Activated B cell treated with CpG ODN at 0.5 μM for 24 hours (primary cell): Measurements from ENCODE around the gene ASB3. TPM values are rescaled to one million over a fixed set of nuclear protein-coding genes. Genes with fewer than 3 reads are reported as not detected.

Source experiments
- ATAC-seq: fragments of 200-7000 bp; cut with Tn5 transposase; one replicate; pipeline ENCODE4 v1.10.0; 2021; ENCODE audit warnings: low read depth, mild to moderate bottlenecking, moderate library complexity
- CTCF ChIA-PET: fragments of 350-600 bp; sonication (Branson Sonifier 250); formaldehyde crosslinking; loops from one replicate; lab custom pipeline; 2021; ENCODE audit warnings: antibody characterized with exemption; lab: Charles Lee
- POLR2A ChIA-PET: fragments of 350-600 bp; sonication (Branson Sonifier 250); formaldehyde crosslinking; loops from one replicate; lab custom pipeline; 2021; ENCODE audit warnings: antibody characterized with exemption; lab: Charles Lee
- DNase-seq: peaks from one replicate; pipeline ENCODE4 v3.0.0; 2022
- H3K27ac Mint-ChIP-seq: one replicate; pipeline ENCODE4 v1.8.0; 2020; ENCODE audit warnings: mixed read lengths
- H3K27me3 Mint-ChIP-seq: one replicate; pipeline ENCODE4 v1.8.0; 2021; ENCODE audit warnings: mixed read lengths
- H3K36me3 Mint-ChIP-seq: one replicate; pipeline ENCODE4 v1.8.0; 2021; ENCODE audit warnings: low read depth, mixed read lengths
- H3K4me1 Mint-ChIP-seq: one replicate; pipeline ENCODE4 v1.8.0; 2021; ENCODE audit warnings: mixed read lengths
- H3K4me3 Mint-ChIP-seq: one replicate; pipeline ENCODE4 v1.8.0; 2020; ENCODE audit warnings: mild to moderate bottlenecking, mixed read lengths
- H3K9me3 Mint-ChIP-seq: one replicate; pipeline ENCODE4 v1.8.0; 2020; ENCODE audit warnings: mixed read lengths
- intact Hi-C: fragments of 100-400 bp; cut with micrococcal nuclease; formaldehyde crosslinking; loops from one replicate; pipeline ENCODE4 v1.15.1; 2024
- total RNA-seq: library from RNA; stranded (reverse); gene quantifications from 2 replicates; pipeline ENCODE4 v1.2.3, GENCODE V29; 2022
- TF ChIP-seq, protein P1 (sequence below): fragments of 200-600 bp; IDR thresholded peaks from one replicate; pipeline ENCODE4 v1.8.0; 2022; ENCODE audit warnings: antibody characterized with exemption, mild to moderate bottlenecking

The ASB3 gene
- total RNA-seq, 1 donor from 2014 or later = 22.8 TPM

- DNase-seq (no peak), ATAC-seq (peak; percentile 18)
- H3K27me3 Mint-ChIP-seq = no peaks in the 10 kb centered on the region
- intact Hi-C loops = loop anchor here (1.0 to 5.0 kb wide), 6 partner anchors 8 to 1906 kb away; partner anchors contain the start of genes ACYP2, CFAP36, CLHC1 and PNPT1
- H3K9me3 Mint-ChIP-seq = no peaks in the 10 kb centered on the region
- peak overlapping the region; percentile 91 for H3K4me3 Mint-ChIP-seq
- ChIA-PET CTCF (no interaction called here), POLR2A (interaction anchor here (0.9 to 4.0 kb wide), 4 partner anchors 11 to 330 kb away, joined by 3 to 81 read pairs (median 3); partner anchors contain the start of gene CHAC2)
- TF ChIP-seq, protein P1, sequence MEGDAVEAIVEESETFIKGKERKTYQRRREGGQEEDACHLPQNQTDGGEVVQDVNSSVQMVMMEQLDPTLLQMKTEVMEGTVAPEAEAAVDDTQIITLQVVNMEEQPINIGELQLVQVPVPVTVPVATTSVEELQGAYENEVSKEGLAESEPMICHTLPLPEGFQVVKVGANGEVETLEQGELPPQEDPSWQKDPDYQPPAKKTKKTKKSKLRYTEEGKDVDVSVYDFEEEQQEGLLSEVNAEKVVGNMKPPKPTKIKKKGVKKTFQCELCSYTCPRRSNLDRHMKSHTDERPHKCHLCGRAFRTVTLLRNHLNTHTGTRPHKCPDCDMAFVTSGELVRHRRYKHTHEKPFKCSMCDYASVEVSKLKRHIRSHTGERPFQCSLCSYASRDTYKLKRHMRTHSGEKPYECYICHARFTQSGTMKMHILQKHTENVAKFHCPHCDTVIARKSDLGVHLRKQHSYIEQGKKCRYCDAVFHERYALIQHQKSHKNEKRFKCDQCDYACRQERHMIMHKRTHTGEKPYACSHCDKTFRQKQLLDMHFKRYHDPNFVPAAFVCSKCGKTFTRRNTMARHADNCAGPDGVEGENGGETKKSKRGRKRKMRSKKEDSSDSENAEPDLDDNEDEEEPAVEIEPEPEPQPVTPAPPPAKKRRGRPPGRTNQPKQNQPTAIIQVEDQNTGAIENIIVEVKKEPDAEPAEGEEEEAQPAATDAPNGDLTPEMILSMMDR = no peak
- peaks cover 25% of the 10 kb centered on the region for H3K36me3 Mint-ChIP-seq
- peaks cover 50% of the 10 kb centered on the region for H3K4me1 Mint-ChIP-seq
- H3K27ac Mint-ChIP-seq = peak overlapping the region; percentile 94
Measured at GRCh38 chr2:53786352-53786704, 425 bp downstream of the ASB3 start.

DNA sequence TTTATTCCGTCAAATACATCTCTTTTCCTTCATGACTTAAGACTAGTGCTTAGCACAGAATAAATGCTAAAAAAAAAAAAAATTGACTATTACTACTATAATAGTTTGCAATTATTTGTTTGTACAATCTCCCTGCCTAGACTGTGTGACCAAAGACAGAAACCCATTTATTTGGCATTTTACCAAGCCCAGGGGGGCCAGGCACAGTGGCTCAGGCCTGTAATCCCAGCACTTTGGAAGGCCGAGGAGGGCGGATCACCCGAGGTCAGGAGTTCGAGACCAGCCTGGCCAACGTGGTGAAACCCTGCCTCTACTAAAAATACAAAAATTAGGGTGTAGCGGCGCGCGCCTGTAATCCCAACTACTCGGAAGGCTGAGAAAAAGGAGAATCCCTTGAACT is 1.4 kb downstream of the ASB3 start:
- no peak for DNase-seq
- intact Hi-C loops = loop anchor here (5.0 kb wide), 3 partner anchors 1447 to 1907 kb away; partner anchors contain the start of genes CFAP36, CLHC1, PNPT1 and RPS27A
- Mint-ChIP-seq H3K4me3 (peak overlapping the region; percentile 91), H3K27me3 (no peaks in the 10 kb centered on the region), H3K9me3 (no peaks in the 10 kb centered on the region), H3K4me1 (peaks cover 45% of the 10 kb centered on the region), H3K27ac (peak overlapping the region; percentile 12), H3K36me3 (peaks cover 27% of the 10 kb centered on the region)
- CTCF ChIA-PET = no interaction called here
- no peak for ATAC-seq
- TF ChIP-seq, protein P1 = no peak
- POLR2A ChIA-PET = interaction anchor here (4.0 kb wide), 1 partner anchor 16 kb away, joined by 81 read pairs; the partner anchor contains the start of gene CHAC2

DNA sequence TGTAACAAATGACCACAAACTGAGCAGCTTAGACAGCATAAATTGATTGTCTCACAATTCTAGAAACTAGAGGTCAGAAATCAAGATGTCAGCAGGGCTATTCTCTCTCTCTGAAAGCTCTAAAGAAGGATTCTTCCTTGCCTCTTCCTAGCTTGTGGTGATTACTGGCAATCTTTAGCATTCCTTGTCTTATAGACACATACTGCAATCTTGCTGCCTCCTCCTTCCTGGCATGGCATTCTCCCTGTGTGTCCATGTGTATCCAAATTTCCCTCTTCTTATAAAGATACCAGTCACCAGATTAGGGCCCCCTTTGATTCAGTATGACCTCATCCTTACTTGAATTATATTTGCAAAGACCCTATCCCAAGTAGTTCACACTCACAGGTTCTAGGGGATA is 2.3 kb downstream of the ASB3 start:
- POLR2A ChIA-PET = interaction anchor here (0.6 to 4.0 kb wide), 2 partner anchors 15 to 210 kb away, joined by 3 to 81 read pairs; partner anchors contain the start of gene CHAC2
- intact Hi-C loops = no loop called here

GRCh38 chr2:53782676-53783075 is 4.1 kb downstream of the ASB3 start:
- TF ChIP-seq, protein P1 = no peak
- intact Hi-C loops = no loop called here
- DNase-seq (no peak), ATAC-seq (no peak)
- Mint-ChIP-seq H3K4me3 (no peak overlapping the region), H3K9me3 (no peaks in the 10 kb centered on the region), H3K4me1 (peaks cover 47% of the 10 kb centered on the region), H3K27ac (no peak overlapping the region), H3K27me3 (no peaks in the 10 kb centered on the region), H3K36me3 (peaks cover 43% of the 10 kb centered on the region)
- ChIA-PET POLR2A (interaction anchor here (1.0 kb wide), 1 partner anchor 15 kb away, joined by 9 read pairs; the partner anchor contains the start of gene CHAC2), CTCF (no interaction called here)

More for the DNA sequence above, 2.3 kb downstream of the ASB3 start:
- no peak for ATAC-seq
- Mint-ChIP-seq H3K9me3 (no peaks in the 10 kb centered on the region), H3K36me3 (peaks cover 34% of the 10 kb centered on the region), H3K4me3 (peak overlapping the region; percentile 6), H3K27ac (no peak overlapping the region), H3K4me1 (peaks cover 47% of the 10 kb centered on the region), H3K27me3 (no peaks in the 10 kb centered on the region)
- TF ChIP-seq, protein P1 = no peak
- CTCF ChIA-PET = no interaction called here
- no peak for DNase-seq

GRCh38 chr2:53780056-53780455 is 6.7 kb downstream of the ASB3 start:
- H3K36me3 Mint-ChIP-seq = peaks cover 35% of the 10 kb centered on the region
- ATAC-seq = no peak
- CTCF ChIA-PET = no interaction called here
- no peak overlapping the region for H3K4me3 Mint-ChIP-seq
- no peak for DNase-seq
- TF ChIP-seq, protein P1 = no peak
- no peak overlapping the region for H3K27ac Mint-ChIP-seq
- no peaks in the 10 kb centered on the region for H3K9me3 Mint-ChIP-seq
- H3K4me1 Mint-ChIP-seq = peaks cover 40% of the 10 kb centered on the region
- POLR2A ChIA-PET = interaction anchor here (1.5 kb wide), 1 partner anchor 12 kb away, joined by 7 read pairs; the partner anchor contains the start of gene CHAC2
- intact Hi-C loops = no loop called here
- no peaks in the 10 kb centered on the region for H3K27me3 Mint-ChIP-seq
